ENCODE results near the gene BRK1.
"Not testable (repeated sequence)": the region's sequence is repeated elsewhere in the genome, so short reads cannot be mapped to it uniquely, and the experiment has no call there.

The BRK1 gene

DNA sequence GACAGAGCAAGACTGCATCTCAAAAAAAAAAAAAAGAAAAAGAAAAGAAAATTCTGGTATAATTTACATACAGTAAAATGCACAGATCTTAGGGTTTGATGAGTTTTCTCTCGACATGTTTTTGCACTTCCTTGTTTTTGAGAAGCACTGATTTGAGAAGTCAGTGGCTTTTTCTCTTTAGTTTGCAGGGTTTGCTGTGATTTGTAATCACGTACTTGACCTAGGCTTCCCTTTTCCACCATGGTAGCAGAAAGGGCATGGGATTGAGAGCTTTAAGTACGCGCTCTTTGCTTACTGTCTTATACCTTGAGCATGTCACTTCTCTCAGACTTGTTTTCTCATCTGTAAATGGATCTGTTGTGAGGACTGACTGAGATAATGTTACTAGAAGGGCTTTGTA, 30.2 kb downstream of the BRK1 start:
- DNase-seq = no peak

DNA sequence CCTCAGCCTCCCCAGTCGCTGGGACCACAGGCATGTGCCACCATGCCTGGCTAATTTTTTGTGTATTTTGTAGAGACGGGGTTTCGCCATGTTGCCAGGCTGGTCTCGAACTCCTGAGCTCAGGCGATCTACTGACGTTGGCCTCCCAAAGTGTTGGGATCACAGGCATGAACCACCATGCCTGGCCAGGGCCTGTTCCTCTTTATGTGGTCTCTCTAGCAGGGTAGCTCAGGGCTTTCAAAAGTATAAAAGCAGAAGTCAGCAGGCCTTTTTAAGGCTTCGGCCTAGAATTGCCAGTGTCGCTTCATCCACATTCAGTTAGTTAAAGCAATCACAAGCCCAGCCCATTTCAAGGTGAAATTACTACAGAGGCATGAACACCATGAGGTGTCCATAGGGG, 33.8 kb downstream of the BRK1 start:
- DNase-seq = no peak

GRCh38 chr3:10150987-10151386, 35.5 kb downstream of the BRK1 start:
- no peak for DNase-seq

DNA sequence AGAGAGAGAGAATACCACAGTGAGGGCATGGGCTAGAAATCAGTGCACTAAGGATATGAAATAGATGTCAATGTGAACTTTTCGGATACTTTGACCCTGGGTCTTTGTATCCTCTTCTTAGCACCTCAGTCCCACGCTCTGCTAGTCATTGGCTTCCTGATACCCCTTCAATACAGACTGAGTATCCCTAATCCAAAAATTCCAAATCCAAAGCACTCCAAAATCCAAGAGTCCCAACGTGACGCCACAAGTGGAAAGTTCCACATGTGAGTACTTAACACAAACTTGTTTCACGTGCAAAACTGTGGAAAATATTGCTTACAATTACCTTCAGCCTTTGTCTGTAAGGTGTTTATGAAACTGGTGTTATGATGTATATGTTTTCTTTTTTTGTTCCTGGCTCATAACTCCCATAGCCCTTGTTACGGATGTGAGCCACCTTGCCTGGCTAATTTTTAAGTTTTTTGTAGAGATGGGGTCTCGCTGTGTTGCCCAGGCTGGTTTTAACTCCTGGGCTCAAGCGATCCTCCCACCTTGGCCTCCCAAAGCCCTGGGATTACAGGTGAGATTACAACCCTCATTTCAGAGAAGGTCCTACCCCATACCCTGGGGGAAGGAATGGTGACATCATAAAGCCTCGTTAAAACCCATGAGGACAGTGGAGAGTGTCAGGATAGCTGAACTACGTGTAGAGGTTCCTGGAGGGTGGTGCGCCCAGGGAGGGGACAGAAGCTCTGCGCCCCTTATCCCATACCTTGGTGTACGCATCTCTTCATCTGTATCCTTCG, 39.1 kb downstream of the BRK1 start:
- no peak for DNase-seq

GRCh38 chr3:10155123-10155472, 39.6 kb downstream of the BRK1 start:
- DNase-seq = no peak

DNA sequence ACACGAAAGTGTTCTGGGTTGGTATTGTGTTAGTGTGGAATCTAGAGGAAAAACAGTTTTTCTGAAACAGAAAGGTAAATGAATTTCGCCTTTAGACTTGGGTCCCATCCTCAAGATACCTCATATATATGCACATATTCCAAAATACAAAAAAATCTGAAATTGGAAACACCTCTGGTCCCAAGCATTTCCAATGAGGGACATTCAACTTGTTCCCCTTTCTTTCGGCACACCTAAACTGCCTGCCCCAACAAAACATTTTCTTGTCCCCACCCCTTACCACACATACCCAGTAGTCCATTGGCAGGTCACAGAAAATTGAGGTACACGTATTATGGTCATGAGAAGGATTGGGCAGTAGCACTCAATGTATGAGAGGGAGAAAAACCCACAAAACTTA, 40.2 kb downstream of the BRK1 start:
- no peak for DNase-seq

GRCh38 chr3:10157031-10157430, 41.6 kb downstream of the BRK1 start:
- DNase-seq = no peak

- not testable (repeated sequence) for DNase-seq
These were observed 43.1 kb downstream of the BRK1 start for GRCh38 chr3:10158555-10158954.

GRCh38 chr3:10160346-10160745, 44.9 kb downstream of the BRK1 start:
- no peak for DNase-seq

GRCh38 chr3:10160925-10161324, 45.5 kb downstream of the BRK1 start:
- no peak for DNase-seq

- DNase-seq = no peak
These were observed 46.7 kb downstream of the BRK1 start for GRCh38 chr3:10162185-10162584.

DNA sequence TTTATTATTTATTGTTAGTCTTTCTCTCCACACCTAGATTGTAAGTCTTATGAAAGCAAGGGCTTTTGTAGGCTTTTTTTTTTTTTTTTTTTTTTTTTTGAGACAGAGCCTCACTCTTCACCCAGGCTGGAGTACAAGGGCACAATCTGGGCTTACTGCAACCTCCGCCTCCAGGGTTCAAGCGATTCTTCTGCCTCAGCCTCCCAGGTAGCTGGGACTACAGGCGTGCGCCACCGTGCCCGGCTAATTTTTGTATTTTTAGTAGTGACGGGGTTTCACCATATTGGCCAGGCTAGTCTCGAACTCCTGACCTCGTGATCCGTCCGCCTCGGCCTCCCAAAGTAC, 48.7 kb downstream of the BRK1 start:
- DNase-seq = not testable (repeated sequence)

GRCh38 chr3:10164546-10165393, 49.3 kb downstream of the BRK1 start, which contains the start of gene IRAK2:
Gene IRAK2 (plus strand): TSS chr3:10164919. CDS start chr3:10164955, 36 bp downstream.
- DNase-seq = peak; percentile 47

DNA sequence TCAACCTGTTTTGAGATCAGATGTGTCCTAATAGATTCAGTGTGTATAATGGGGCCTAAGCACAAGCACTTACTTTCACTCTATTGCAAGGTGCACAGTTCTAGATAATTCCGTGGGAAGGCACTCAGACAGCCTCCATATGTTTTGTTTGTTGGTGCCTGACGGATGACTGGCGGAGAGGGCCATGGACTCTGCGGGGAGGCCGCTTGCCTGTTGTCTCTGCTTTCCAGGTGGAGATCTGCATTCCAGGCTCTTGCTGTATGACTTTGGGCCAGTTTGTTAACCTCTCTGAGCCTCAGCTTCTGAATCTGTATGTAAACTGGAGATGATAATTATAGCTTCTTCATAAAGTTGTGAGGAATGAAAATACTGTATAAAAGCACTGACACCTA, 50.7 kb downstream of the BRK1 start:
- DNase-seq = no peak

GRCh38 chr3:10169000-10169496, 53.6 kb downstream of the BRK1 start:
- DNase-seq = no peak

DNA sequence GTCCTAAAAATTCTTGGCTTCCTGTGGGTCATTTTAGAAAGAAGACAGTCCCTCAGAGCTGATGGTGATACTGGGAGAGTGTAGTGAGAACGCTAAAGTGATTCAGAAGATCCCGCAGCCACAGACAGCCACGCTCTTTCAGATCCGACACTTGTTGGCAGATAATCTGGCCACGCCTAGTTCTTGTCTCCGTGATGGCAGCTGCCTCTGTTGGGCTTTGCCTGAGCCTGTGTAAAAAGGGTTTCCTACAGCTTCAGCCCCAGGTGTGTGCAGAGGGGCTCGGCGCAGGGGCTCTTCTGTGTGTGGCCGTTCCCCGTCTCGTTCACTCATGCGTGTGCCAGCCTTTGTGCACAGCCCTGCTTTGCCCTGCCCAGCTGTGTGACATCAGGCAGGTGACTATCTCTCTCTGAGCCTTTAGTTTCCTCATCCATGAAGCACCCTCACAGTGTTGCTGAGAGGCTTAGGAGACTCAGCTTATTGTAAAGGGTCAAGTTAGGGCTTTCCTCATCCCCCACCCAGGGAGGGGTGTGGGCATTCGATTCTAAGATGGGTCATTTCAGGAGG, 55.5 kb downstream of the BRK1 start:
- DNase-seq = no peak

- DNase-seq = no peak
These were observed 57.8 kb downstream of the BRK1 start for GRCh38 chr3:10173095-10173925.

GRCh38 chr3:10173926-10174435, 58.5 kb downstream of the BRK1 start:
- no peak for DNase-seq

DNA sequence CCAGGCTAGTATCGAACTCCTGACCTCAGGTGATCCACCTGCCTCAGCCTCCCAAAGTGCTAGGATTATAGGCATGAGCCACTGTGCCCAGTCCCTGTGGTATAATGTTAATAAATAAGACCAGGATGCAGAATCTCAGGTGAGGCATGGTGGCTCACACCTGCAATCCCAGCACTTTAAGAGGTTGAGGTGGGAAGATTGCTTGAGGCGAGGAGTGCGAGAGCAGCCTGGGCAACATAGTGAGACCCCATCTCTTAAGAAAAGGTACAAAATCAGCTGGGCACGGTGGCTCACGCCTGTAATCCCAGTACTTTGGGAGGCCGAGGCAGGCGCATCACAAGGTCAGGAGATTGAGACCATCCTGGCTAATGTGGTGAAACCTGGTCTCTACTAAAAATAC, 59.9 kb downstream of the BRK1 start:
- DNase-seq = not testable (repeated sequence)

- not testable (repeated sequence) for DNase-seq
These were observed 60.7 kb downstream of the BRK1 start for GRCh38 chr3:10176150-10176549.

Data from activated gamma-delta T cell (primary cell).